ENCODE measurements around the gene ABCA12.
"Not testable (repeated sequence)": the region's sequence is repeated elsewhere in the genome, so short reads cannot be mapped to it uniquely, and the experiment has no call there.

ABCA12 gene

GRCh38 chr2:215138479-215138878, at the start of gene ABCA12:
Gene ABCA12 (minus strand): TSS chr2:215138626. CDS start chr2:215138208, 418 bp downstream.
- DNase-seq = no peak

- no peak for DNase-seq
Observed at GRCh38 chr2:215188078-215188477, 49.7 kb upstream of the ABCA12 start.

GRCh38 chr2:215186021-215186420, 47.6 kb upstream of the ABCA12 start:
- no peak for DNase-seq

- no peak for DNase-seq
Observed at GRCh38 chr2:215178121-215178520, 39.7 kb upstream of the ABCA12 start.

GRCh38 chr2:215171796-215172195, 33.4 kb upstream of the ABCA12 start:
- no peak for DNase-seq

- no peak for DNase-seq
Observed at GRCh38 chr2:215171151-215171550, 32.7 kb upstream of the ABCA12 start.

GRCh38 chr2:215166505-215166904, 28.1 kb upstream of the ABCA12 start:
- DNase-seq = not testable (repeated sequence)

GRCh38 chr2:215163319-215163718, 24.9 kb upstream of the ABCA12 start:
- not testable (repeated sequence) for DNase-seq

GRCh38 chr2:215161301-215161829, 22.9 kb upstream of the ABCA12 start:
- no peak for DNase-seq

GRCh38 chr2:215160081-215160480, 21.7 kb upstream of the ABCA12 start:
- DNase-seq = no peak

GRCh38 chr2:215156453-215156852, 18.0 kb upstream of the ABCA12 start:
- no peak for DNase-seq

- no peak for DNase-seq
Observed at GRCh38 chr2:215149894-215150293, 11.5 kb upstream of the ABCA12 start.

- DNase-seq = no peak
Observed at GRCh38 chr2:215149486-215149885, 11.1 kb upstream of the ABCA12 start.

- no peak for DNase-seq
Observed at GRCh38 chr2:215149060-215149459, 10.6 kb upstream of the ABCA12 start.

GRCh38 chr2:215145611-215146010, 7.2 kb upstream of the ABCA12 start:
- no peak for DNase-seq

GRCh38 chr2:215144106-215144875, 5.9 kb upstream of the ABCA12 start:
- DNase-seq = no peak

- DNase-seq = no peak
Observed at GRCh38 chr2:215143458-215143857, 5.0 kb upstream of the ABCA12 start.

- no peak for DNase-seq
Observed at GRCh38 chr2:215141706-215142105, 3.3 kb upstream of the ABCA12 start.

- DNase-seq = no peak
Observed at GRCh38 chr2:215140166-215140707, 1.8 kb upstream of the ABCA12 start.

GRCh38 chr2:215137741-215138340, 585 bp downstream of the ABCA12 start:
- no peak for DNase-seq

- no peak for DNase-seq
Observed at GRCh38 chr2:215137329-215137686, 1.1 kb downstream of the ABCA12 start.

- no peak for DNase-seq
Observed at GRCh38 chr2:215136669-215137328, 1.6 kb downstream of the ABCA12 start.

- DNase-seq = no peak
Observed at GRCh38 chr2:215120401-215120800, 18.0 kb downstream of the ABCA12 start.

- no peak for DNase-seq
Observed at GRCh38 chr2:215119847-215120246, 18.6 kb downstream of the ABCA12 start.
